GM12891 (cell line): ENCODE measurements around the gene ZNF783.
"Not testable (repeated sequence)": the region's sequence is repeated elsewhere in the genome, so short reads cannot be mapped to it uniquely, and the experiment has no call there.

Experiments used
- PAX5 ChIP-seq: IDR thresholded peaks from 2 replicates; pipeline ENCODE4 v1.6.1; 2011; ENCODE audit warnings: low read length, moderate library complexity, mild to moderate bottlenecking; ENCODE audit not compliant: insufficient read depth, severe bottlenecking
- POLR2A ChIP-seq: IDR thresholded peaks from 2 replicates; pipeline ENCODE4 v1.6.1; 2011; ENCODE audit warnings: low read depth, low read length, control low read depth
- POLR2AphosphoS5 ChIP-seq: IDR thresholded peaks from 2 replicates; pipeline ENCODE4 v1.6.1; 2011; ENCODE audit warnings: low read depth, low read length, control low read depth
- SPI1 ChIP-seq: IDR thresholded peaks from 2 replicates; pipeline ENCODE4 v1.6.1; 2011; ENCODE audit warnings: low read depth, low read length, control low read depth
- TAF1 ChIP-seq: IDR thresholded peaks from 2 replicates; pipeline ENCODE4 v1.6.1; 2011; ENCODE audit warnings: low read depth, low read length, control low read depth

- not testable (repeated sequence) for TF ChIP-seq POLR2A, TAF1, POLR2AphosphoS5, SPI1, PAX5
Observed at GRCh38 chr7:149233655-149234204, 28.3 kb upstream of the ZNF783 start.
